ENCODE measurements around the gene FEV. TPM values are rescaled to one million over a fixed set of nuclear protein-coding genes. Genes with fewer than 3 reads are reported as not detected.

Gene FEV
- total RNA-seq, result not detected

GRCh38 chr2:218985021-218985324 lies at the start of gene FEV:
Gene FEV, minus strand, starts transcription at chr2:218985184. Its CDS starts 109 bp downstream, at chr2:218985075.
- Histone ChIP-seq H3K27ac (no peak within 1 kb of the TSS), H3K9me3 (no peaks in the 10 kb centered on the region), H3K27me3 (peaks cover 50% of the 10 kb centered on the region), H3K36me3 (no peaks in the 10 kb centered on the region), H3K4me1 (peaks cover 16 to 36% of the 10 kb centered on the region in 2 donors), H3K4me3 (peak within 1 kb of the TSS; percentile 20 to 39)
- intact Hi-C loops (cut with DNase I), result no loop called here
- DNase-seq (ENCODE audit: low spot score in 2 of 2), result no peak
- no peak for TF ChIP-seq CTCF (IDR thresholded peaks at IDR 0.05)

- Histone ChIP-seq H3K9me3 (no peaks in the 10 kb centered on the region), H3K36me3 (no peaks in the 10 kb centered on the region), H3K27me3 (no peaks in the 10 kb centered on the region), H3K27ac (no peak overlapping the region), H3K4me1 (no peaks in the 10 kb centered on the region), H3K4me3 (no peak overlapping the region)
- intact Hi-C loops (cut with DNase I), result no loop called here
- no peak for DNase-seq (ENCODE audit: low spot score in 2 of 2)
- TF ChIP-seq CTCF (IDR thresholded peaks at IDR 0.05), result no peak
Observed at GRCh38 chr2:219032051-219032745, 47.2 kb upstream of the FEV start.

- H3K9me3 ChIP-seq, result no peaks in the 10 kb centered on the region
- no peak overlapping the region for H3K27ac ChIP-seq
- intact Hi-C loops (cut with DNase I), result no loop called here
- H3K27me3 ChIP-seq, result no peaks in the 10 kb centered on the region
- no peaks in the 10 kb centered on the region for H3K36me3 ChIP-seq
- DNase-seq (ENCODE audit: low spot score in 2 of 2), result no peak
- TF ChIP-seq CTCF (IDR thresholded peaks at IDR 0.05), result no peak
- H3K4me1 ChIP-seq, result no peaks in the 10 kb centered on the region
- no peak overlapping the region for H3K4me3 ChIP-seq
Observed at GRCh38 chr2:219031005-219031738, 46.2 kb upstream of the FEV start.

GRCh38 chr2:219030177-219030940 lies 45.4 kb upstream of the FEV start:
- Histone ChIP-seq H3K9me3 (no peaks in the 10 kb centered on the region), H3K27me3 (no peaks in the 10 kb centered on the region), H3K4me3 (no peak overlapping the region), H3K27ac (no peak overlapping the region), H3K4me1 (no peaks in the 10 kb centered on the region), H3K36me3 (no peaks in the 10 kb centered on the region)
- intact Hi-C loops (cut with DNase I), result loop anchor here (1.0 kb wide), 1 partner anchor 123 kb away; no protein-coding TSS in a partner anchor
- no peak for DNase-seq (ENCODE audit: low spot score in 2 of 2)
- TF ChIP-seq CTCF (IDR thresholded peaks at IDR 0.05), result no peak

DNA sequence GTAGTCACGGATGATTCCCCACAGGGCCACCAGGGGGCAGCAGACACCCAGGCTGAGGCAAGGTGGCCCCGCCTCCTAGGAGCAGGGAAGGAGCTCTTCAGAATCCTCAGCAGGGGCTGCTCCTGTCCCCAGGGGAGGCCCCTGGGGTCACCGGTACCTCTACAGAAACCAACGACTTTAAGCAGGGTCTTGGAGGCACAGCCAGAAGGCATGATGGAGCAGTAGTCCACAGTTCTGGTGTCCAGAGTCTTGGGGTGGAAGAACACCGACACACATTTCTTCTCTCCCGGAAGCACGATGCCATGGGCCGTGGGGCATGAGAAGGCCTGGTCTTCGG lies 44.8 kb upstream of the FEV start:
- intact Hi-C loops (cut with DNase I), result loop anchor here (1.0 kb wide), 1 partner anchor 124 kb away; no protein-coding TSS in a partner anchor
- peak in 1 of 2 donors; percentile 84 for DNase-seq (ENCODE audit: low spot score in 2 of 2)
- peak; percentile 85 to 96 (median 96) for TF ChIP-seq CTCF (IDR thresholded peaks at IDR 0.05)
- Histone ChIP-seq H3K36me3 (no peaks in the 10 kb centered on the region), H3K9me3 (no peaks in the 10 kb centered on the region), H3K4me1 (no peaks in the 10 kb centered on the region), H3K27ac (no peak overlapping the region), H3K27me3 (no peaks in the 10 kb centered on the region), H3K4me3 (no peak overlapping the region)

Measured in ascending aorta (tissue), 2 donors.